Mesenchymal stem cell (in vitro differentiated cells and primary cell): ENCODE measurements around the gene SYCP1.

Experiments
- DNase-seq: peaks from one replicate; pipeline ENCODE4 v3.0.0-alpha.2; 2013
- H2AFZ ChIP-seq: one replicate; pipeline ENCODE4 v1.6.1; 2013; ENCODE audit warnings: low read depth, mild to moderate bottlenecking, control low read depth, inconsistent platforms, low read length, moderate library complexity
- H2AK5ac ChIP-seq: 2 replicates; pipeline ENCODE4 v1.6.1; 2013; ENCODE audit warnings: low read length, moderate library complexity, mild to moderate bottlenecking, inconsistent platforms; ENCODE audit not compliant: severe bottlenecking
- H2BK120ac ChIP-seq: one replicate; pipeline ENCODE4 v1.6.1; 2013; ENCODE audit warnings: low read depth, mild to moderate bottlenecking, inconsistent platforms, low read length, moderate library complexity
- H2BK12ac ChIP-seq, 2 experiments: one replicate each; pipeline ENCODE4 v1.6.1; 2013; ENCODE audit warnings: inconsistent platforms in 2 of 2, low read length in 2 of 2, mild to moderate bottlenecking in 2 of 2, moderate library complexity in 2 of 2, control low read depth in 1 of 2
- H2BK15ac ChIP-seq: one replicate; pipeline ENCODE4 v1.6.1; 2013; ENCODE audit warnings: mild to moderate bottlenecking, low read depth, inconsistent platforms; ENCODE audit not compliant: poor library complexity, severe bottlenecking
- H2BK5ac ChIP-seq: 2 replicates; pipeline ENCODE4 v1.6.1; 2013; ENCODE audit warnings: low read depth, mild to moderate bottlenecking, low read length, control low read depth, inconsistent platforms; ENCODE audit not compliant: poor library complexity, severe bottlenecking
- H3K14ac ChIP-seq, 2 experiments: one replicate each; pipeline ENCODE4 v1.6.1; 2013; ENCODE audit warnings: inconsistent platforms in 2 of 2, low read length in 2 of 2, control low read depth in 1 of 2, mild to moderate bottlenecking in 1 of 2, moderate library complexity in 1 of 2
- H3K18ac ChIP-seq, 2 experiments: one replicate each; pipeline ENCODE4 v1.6.1; 2013; ENCODE audit warnings: inconsistent platforms in 2 of 2, low read length in 2 of 2, control low read depth in 1 of 2, low read depth in 1 of 2, mild to moderate bottlenecking in 1 of 2
- H3K23ac ChIP-seq, 2 experiments: one replicate each; pipeline ENCODE4 v1.6.1; 2013; ENCODE audit warnings: inconsistent platforms in 2 of 2, low read length in 2 of 2, mild to moderate bottlenecking in 2 of 2, moderate library complexity in 2 of 2, control low read depth in 1 of 2
- H3K27ac ChIP-seq: 2 replicates; pipeline ENCODE4 v1.5.1; 2013; ENCODE audit warnings: mild to moderate bottlenecking, moderate library complexity, low read length, control low read depth, inconsistent platforms; ENCODE audit not compliant: poor library complexity, severe bottlenecking
- H3K27me3 ChIP-seq, 2 experiments: 2 replicates each; pipeline versions ENCODE4 v1.6.1 to v1.7.0; 2013; ENCODE audit warnings: low read length in 2 of 2, mild to moderate bottlenecking in 2 of 2, moderate library complexity in 2 of 2, control low read depth in 1 of 2, inconsistent platforms in 1 of 2; ENCODE audit not compliant: control insufficient read depth in 1 of 2, insufficient read depth in 1 of 2
- H3K36me3 ChIP-seq, 2 experiments: 2 replicates each; pipeline versions ENCODE4 v1.6.1 to v1.7.0; 2013; ENCODE audit warnings: low read length in 2 of 2, control low read depth in 1 of 2, inconsistent platforms in 1 of 2, low read depth in 1 of 2, mild to moderate bottlenecking in 1 of 2; ENCODE audit not compliant: insufficient read depth in 2 of 2, control insufficient read depth in 1 of 2
- H3K4ac ChIP-seq, 2 experiments: one replicate each; pipeline ENCODE4 v1.6.1; 2013; ENCODE audit warnings: inconsistent platforms in 2 of 2, low read length in 2 of 2, mild to moderate bottlenecking in 2 of 2, moderate library complexity in 2 of 2, control low read depth in 1 of 2, low read depth in 1 of 2
- H3K4me1 ChIP-seq: 2 replicates; pipeline ENCODE4 v1.6.1; 2013; ENCODE audit warnings: low read depth, low read length, control low read depth; ENCODE audit not compliant: control insufficient read depth, insufficient read depth
- H3K4me2 ChIP-seq: 2 replicates; pipeline ENCODE4 v1.6.1; 2013; ENCODE audit warnings: low read length, mild to moderate bottlenecking, inconsistent platforms; ENCODE audit not compliant: poor library complexity, severe bottlenecking
- H3K4me3 ChIP-seq, 2 experiments: 2 replicates each; pipeline versions ENCODE4 v1.5.1 to v1.7.0; 2013; ENCODE audit warnings: low read length in 2 of 2, mild to moderate bottlenecking in 2 of 2, control low read depth in 1 of 2, low read depth in 1 of 2; ENCODE audit not compliant: insufficient read depth in 1 of 2
- H3K79me1 ChIP-seq: replicated peaks from 2 replicates; pipeline ENCODE4 v1.6.1; 2013; ENCODE audit warnings: mild to moderate bottlenecking, control low read depth, low read length, inconsistent platforms; ENCODE audit not compliant: poor library complexity, severe bottlenecking
- H3K9ac ChIP-seq: 2 replicates; pipeline ENCODE4 v1.7.0; 2013; ENCODE audit warnings: mild to moderate bottlenecking, low read length, moderate library complexity
- H3K9me3 ChIP-seq: 2 replicates; pipeline ENCODE4 v1.7.0; 2013; ENCODE audit warnings: mild to moderate bottlenecking, low read length; ENCODE audit not compliant: control insufficient read depth
- H4K8ac ChIP-seq: one replicate; pipeline ENCODE4 v1.6.1; 2013; ENCODE audit warnings: inconsistent platforms, mild to moderate bottlenecking, low read length, moderate library complexity
- H4K91ac ChIP-seq: one replicate; pipeline ENCODE4 v1.6.1; 2013; ENCODE audit warnings: mild to moderate bottlenecking, low read length, inconsistent platforms
- WGBS: methylation state at CpG from one replicate; pipeline ENCODE4 v1.1.7; 2013; ENCODE audit warnings: mixed read lengths; 5-methylcytosine and 5-hydroxymethylcytosine counted together

The SYCP1 gene

GRCh38 chr1:115029526-115029925 is 174.9 kb downstream of the SYCP1 start, which contains the start of gene TSHB:
Gene TSHB, plus strand, starts transcription at chr1:115029826. Its CDS starts 3,537 bp downstream, at chr1:115033363.
- no peak within 1 kb of the TSS for H3K23ac ChIP-seq
- no peak for DNase-seq
- no peak within 1 kb of the TSS for H3K27ac ChIP-seq
- H3K79me1 ChIP-seq, result no peaks in the 10 kb centered on the region
- no peak within 1 kb of the TSS for H2AK5ac ChIP-seq
- no peak within 1 kb of the TSS for H3K4ac ChIP-seq
- no peaks in the 10 kb centered on the region for H3K27me3 ChIP-seq
- no peak within 1 kb of the TSS for H3K14ac ChIP-seq
- H4K8ac ChIP-seq, result no peak within 1 kb of the TSS
- H3K36me3 ChIP-seq, result no peaks in the 10 kb centered on the region
- no peak within 1 kb of the TSS for H2BK120ac ChIP-seq
- H2AFZ ChIP-seq, result no peak within 1 kb of the TSS
- no peaks in the 10 kb centered on the region for H3K9me3 ChIP-seq
- H3K4me1 ChIP-seq, result no peaks in the 10 kb centered on the region
- H3K9ac ChIP-seq, result no peak within 1 kb of the TSS
- H3K4me2 ChIP-seq, result no peak within 1 kb of the TSS
- H3K4me3 ChIP-seq, result no peak within 1 kb of the TSS
- H2BK5ac ChIP-seq, result no peak within 1 kb of the TSS
- H2BK12ac ChIP-seq, result no peak within 1 kb of the TSS
- no peak within 1 kb of the TSS for H4K91ac ChIP-seq
- H3K18ac ChIP-seq, result no peak within 1 kb of the TSS
- H2BK15ac ChIP-seq, result no peak within 1 kb of the TSS

GRCh38 chr1:115031595-115031994 is 176.9 kb downstream of the SYCP1 start:
- Histone ChIP-seq H3K4ac (no peak overlapping the region), H2BK15ac (no peak overlapping the region), H3K23ac (no peak overlapping the region), H3K4me2 (no peak overlapping the region), H3K14ac (no peak overlapping the region), H3K27ac (no peak overlapping the region), H3K79me1 (no peaks in the 10 kb centered on the region), H2BK120ac (no peak overlapping the region), H2AFZ (no peak overlapping the region), H4K8ac (no peak overlapping the region), H3K4me3 (no peak overlapping the region), H3K9ac (no peak overlapping the region), H3K9me3 (no peaks in the 10 kb centered on the region), H3K18ac (no peak overlapping the region), H4K91ac (no peak overlapping the region), H3K27me3 (peaks cover 0 to 2% of the 10 kb centered on the region in 2 experiments), H2AK5ac (no peak overlapping the region), H3K4me1 (no peaks in the 10 kb centered on the region), H2BK12ac (no peak overlapping the region), H2BK5ac (no peak overlapping the region), H3K36me3 (no peaks in the 10 kb centered on the region)
- no CpG with 5 or more reads among the region's 2 CpGs for WGBS
- DNase-seq, result no peak

GRCh38 chr1:115035652-115036051 is 181.0 kb downstream of the SYCP1 start:
- H3K79me1 ChIP-seq, result no peaks in the 10 kb centered on the region
- H2AFZ ChIP-seq, result no peak overlapping the region
- H3K9me3 ChIP-seq, result no peaks in the 10 kb centered on the region
- H3K4me2 ChIP-seq, result no peak overlapping the region
- no peak overlapping the region for H3K9ac ChIP-seq
- H3K14ac ChIP-seq, result no peak overlapping the region
- no peaks in the 10 kb centered on the region for H3K4me1 ChIP-seq
- H2BK120ac ChIP-seq, result no peak overlapping the region
- H2BK12ac ChIP-seq, result no peak overlapping the region
- H3K4me3 ChIP-seq, result no peak overlapping the region
- no peak for DNase-seq
- H2BK15ac ChIP-seq, result no peak overlapping the region
- no peak overlapping the region for H2AK5ac ChIP-seq
- H3K18ac ChIP-seq, result no peak overlapping the region
- no peak overlapping the region for H4K8ac ChIP-seq
- H3K23ac ChIP-seq, result no peak overlapping the region
- WGBS, result no CpG with 5 or more reads among the region's 1 CpG
- H2BK5ac ChIP-seq, result no peak overlapping the region
- no peaks in the 10 kb centered on the region for H3K36me3 ChIP-seq
- H4K91ac ChIP-seq, result no peak overlapping the region
- no peak overlapping the region for H3K4ac ChIP-seq
- H3K27me3 ChIP-seq, result peaks cover 5 to 10% of the 10 kb centered on the region in 2 experiments
- no peak overlapping the region for H3K27ac ChIP-seq

GRCh38 chr1:115036814-115037507 is 182.3 kb downstream of the SYCP1 start:
- Histone ChIP-seq H2BK12ac (no peak overlapping the region), H3K36me3 (no peaks in the 10 kb centered on the region), H3K4me3 (no peak overlapping the region), H3K14ac (no peak overlapping the region), H3K23ac (no peak overlapping the region), H3K9ac (no peak overlapping the region), H4K8ac (no peak overlapping the region), H3K4me1 (no peaks in the 10 kb centered on the region), H3K27ac (no peak overlapping the region), H2AK5ac (no peak overlapping the region), H3K18ac (no peak overlapping the region), H3K4me2 (no peak overlapping the region), H2AFZ (no peak overlapping the region), H2BK5ac (no peak overlapping the region), H2BK15ac (no peak overlapping the region), H3K79me1 (no peaks in the 10 kb centered on the region), H4K91ac (no peak overlapping the region), H3K9me3 (no peaks in the 10 kb centered on the region), H2BK120ac (no peak overlapping the region), H3K4ac (no peak overlapping the region), H3K27me3 (peaks cover 5 to 10% of the 10 kb centered on the region in 2 experiments)
- no peak for DNase-seq
- WGBS, result 75% methylated on average over 3 of the region's 4 CpGs
